ENCODE measurements around the gene BSN. TPM values are rescaled to one million over a fixed set of nuclear protein-coding genes. Genes with fewer than 3 reads are reported as not detected.

BSN gene
- total and polyA plus RNA-seq, 2 of the 4 experiments (the other 2 are of a cell fraction) = under 0.01 to 0.03 TPM

- POLR2A ChIA-PET (ENCODE audit: unreplicated experiment) = no interaction called here
Observed at GRCh38 chr3:49607796-49608195, 53.5 kb downstream of the BSN start.

More at GRCh38 chr3:49607796-49608195, 53.5 kb downstream of the BSN start:
- CTCF ChIA-PET = no interaction called here
- DNase-seq (no peak), ATAC-seq (ENCODE audit: low read depth) (no peak)
- H3K79me1 ChIP-seq (ENCODE audit: low read depth in 1 of 2, low read length in 2 of 2) = no peaks in the 10 kb centered on the region
- H3K4ac ChIP-seq (ENCODE audit: low read depth, low read length) = no peak overlapping the region
- in situ Hi-C loops (cut with MboI; ENCODE audit: low sequenced_read_pairs) (no loop called here), dilution Hi-C loops (cut with HindIII; ENCODE audit: low sequenced_read_pairs, unreplicated experiment) (no loop called here), intact Hi-C loops (cut with micrococcal nuclease) (no loop called here)
- no peak; the same call in 1 of the 2 replicates for TF ChIP-seq CTCF (conservative IDR thresholded peaks at IDR 0.05; ENCODE audit: low read depth, low read length)
- no peak for TF ChIP-seq NFE2L2 (IDR thresholded peaks at IDR 0.05; ENCODE audit: low read depth, low read length)
- TF ChIP-seq MAFK (IDR thresholded peaks at IDR 0.05; ENCODE audit: low read depth, low read length) = no peak
- TF ChIP-seq SMC3 (IDR thresholded peaks at IDR 0.05; ENCODE audit: low read depth, low read length) = no peak
- TF ChIP-seq RAD21 (IDR thresholded peaks at IDR 0.05; ENCODE audit: low read length) = no peak
- no peak for TF ChIP-seq USF2 (IDR thresholded peaks at IDR 0.05; ENCODE audit: low read depth, low read length)
- no peak for TF ChIP-seq MXI1 (IDR thresholded peaks at IDR 0.05; ENCODE audit: borderline replicate concordance, low read depth, low read length)
- no peak for TF ChIP-seq RFX5 (IDR thresholded peaks at IDR 0.05; ENCODE audit: low read depth, low read length)
- no peak for TF ChIP-seq CHD1 (IDR thresholded peaks at IDR 0.05; ENCODE audit: low read depth, low read length)
- TF ChIP-seq ELK1 (IDR thresholded peaks at IDR 0.05; ENCODE audit: borderline replicate concordance, low read depth, low read length) = no peak
- H3K56ac ChIP-seq (ENCODE audit: extremely low read depth, insufficient read depth, low read length) = no peak overlapping the region
- no peak overlapping the region for H3K9ac ChIP-seq (ENCODE audit: low read depth, low read length)
- H3K14ac ChIP-seq (replicated peaks; ENCODE audit: low read depth, low read length) = no peak overlapping the region
- H2BK120ac ChIP-seq (ENCODE audit: low read depth, low read length) = no peak overlapping the region
- BruUV-seq (replicated peaks) = no TSS peak
- no peak overlapping the region for H2BK5ac ChIP-seq (ENCODE audit: low read depth, low read length, poor library complexity, severe bottlenecking)
- H4K20me1 ChIP-seq (ENCODE audit: insufficient read depth, low read length) = no peaks in the 10 kb centered on the region; the same call in 1 of the 2 replicates
- peaks cover 5% of the 10 kb centered on the region; the same call in 1 of the 2 replicates for H3K27me3 ChIP-seq (ENCODE audit: control insufficient read depth, insufficient read depth, low read length)
- no peak overlapping the region for H2AFZ ChIP-seq (replicated peaks; ENCODE audit: low read length, poor library complexity)
- no peak overlapping the region for H3K27ac ChIP-seq (ENCODE audit: insufficient read depth, low read length)
- H3K18ac ChIP-seq (ENCODE audit: low read depth, low read length) = no peak overlapping the region
- no peak overlapping the region for H4K5ac ChIP-seq (ENCODE audit: low read depth, low read length)
- no peaks in the 10 kb centered on the region for H3K4me1 ChIP-seq (ENCODE audit: control insufficient read depth, insufficient read depth, low read length)
- no peak overlapping the region for H3K23ac ChIP-seq (ENCODE audit: low read depth, low read length)
- no peak overlapping the region for H3K4me3 ChIP-seq (ENCODE audit: insufficient read depth, low read depth, low read length)
- no CpG with 5 or more reads among the region's 5 CpGs for whole genome bisulfite sequencing, 2 experiments (ENCODE audit: extremely low coverage in 2 of 2, insufficient read length in 1 of 2)
- H2AK5ac ChIP-seq (ENCODE audit: low read depth, low read length) = no peak overlapping the region
- no peak overlapping the region for H4K8ac ChIP-seq (ENCODE audit: low read depth in 2 of 2, low read length in 2 of 2)
- H3K9me1 ChIP-seq (ENCODE audit: insufficient read depth, low read length) = peaks cover 2% of the 10 kb centered on the region; the same call in 1 of the 2 replicates
- H3K36me3 ChIP-seq (ENCODE audit: control insufficient read depth, insufficient read depth, low read length) = no peaks in the 10 kb centered on the region
- H2BK15ac ChIP-seq (ENCODE audit: low read depth, low read length) = no peak overlapping the region
- no peaks in the 10 kb centered on the region for H3K9me3 ChIP-seq (ENCODE audit: control insufficient read depth, insufficient read depth, low read length)
- H4K91ac ChIP-seq (ENCODE audit: insufficient read depth, low read depth, low read length) = no peak overlapping the region
- H2AK9ac ChIP-seq (replicated peaks; ENCODE audit: low read depth, low read length, poor library complexity) = no peak overlapping the region
- no peak overlapping the region for H2BK20ac ChIP-seq (ENCODE audit: low read depth, low read length)
- H3K4me2 ChIP-seq (ENCODE audit: low read depth, low read length) = no peak overlapping the region

Data from IMR-90 (cell line).